Activated CD8-positive, alpha-beta memory T cell treated with anti-CD3 and anti-CD28 coated beads for 24 hours (primary cell): ENCODE data around the gene HOMER1.
"Not testable (repeated sequence)": the region's sequence is repeated elsewhere in the genome, so short reads cannot be mapped to it uniquely, and the experiment has no call there.

Experiments used
- DNase-seq: peaks from one replicate; pipeline ENCODE4 v3.0.0-alpha.2; 2020

Gene HOMER1

DNA sequence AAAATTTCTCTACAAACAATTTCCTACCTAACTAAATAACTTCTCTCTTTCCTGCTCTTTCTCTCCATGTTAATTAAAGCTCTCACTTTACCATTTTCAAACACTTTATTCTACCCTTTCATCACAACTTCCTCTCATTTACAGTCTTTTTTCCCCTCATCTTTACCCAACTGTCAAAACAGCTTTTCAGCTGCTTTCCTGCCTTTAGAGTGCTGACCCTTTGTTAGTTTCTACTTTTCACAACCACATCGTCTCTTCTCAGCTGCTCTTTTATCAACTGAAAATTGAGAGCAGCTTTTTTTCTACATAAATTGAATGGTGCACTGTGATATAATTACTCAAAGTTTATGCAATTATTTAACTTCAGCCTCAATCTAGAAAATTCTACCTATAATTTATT is 3.1 kb upstream of the HOMER1 start:
- no peak for DNase-seq

- DNase-seq, result not testable (repeated sequence)
Observed at GRCh38 chr5:79516331-79516730, 2.4 kb upstream of the HOMER1 start.

DNA sequence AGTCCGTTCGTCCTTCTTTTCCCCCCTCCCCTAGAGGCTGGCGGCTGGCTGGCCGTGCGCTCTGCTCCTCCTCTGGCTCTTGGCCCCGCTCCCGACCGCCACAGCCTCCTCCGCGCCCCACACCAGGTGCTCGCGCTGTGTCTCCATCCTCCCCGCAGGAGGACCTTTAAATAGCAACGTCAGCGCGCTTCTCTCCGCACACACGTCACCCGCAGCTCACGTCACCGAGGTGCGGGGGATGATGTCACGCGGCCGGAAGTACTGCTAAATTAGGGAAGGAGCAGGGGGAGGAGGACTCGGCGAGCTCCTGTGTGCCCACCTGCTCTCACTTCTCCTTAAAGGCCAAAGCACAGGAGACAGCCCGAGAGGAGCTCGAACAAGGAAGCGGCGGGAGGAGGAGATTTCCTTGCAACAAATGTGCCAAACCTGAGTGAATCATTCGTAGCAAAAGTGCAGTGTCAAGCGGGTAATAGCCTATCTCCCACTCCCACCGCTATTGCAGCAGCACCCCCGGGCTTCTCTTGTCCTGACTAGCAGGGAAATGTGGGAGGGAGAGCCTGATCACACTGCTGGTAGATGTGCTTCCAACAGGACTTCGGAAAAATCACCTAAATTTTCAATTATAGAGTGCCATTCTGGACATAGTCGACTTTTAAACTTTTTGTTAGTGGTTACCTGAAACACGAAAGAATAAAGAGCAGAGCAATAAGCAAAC is 614 bp upstream of the HOMER1 start:
- DNase-seq, result peak; percentile 96

- no peak for DNase-seq
Observed at GRCh38 chr5:79513308-79513703, 628 bp downstream of the HOMER1 start.

DNA sequence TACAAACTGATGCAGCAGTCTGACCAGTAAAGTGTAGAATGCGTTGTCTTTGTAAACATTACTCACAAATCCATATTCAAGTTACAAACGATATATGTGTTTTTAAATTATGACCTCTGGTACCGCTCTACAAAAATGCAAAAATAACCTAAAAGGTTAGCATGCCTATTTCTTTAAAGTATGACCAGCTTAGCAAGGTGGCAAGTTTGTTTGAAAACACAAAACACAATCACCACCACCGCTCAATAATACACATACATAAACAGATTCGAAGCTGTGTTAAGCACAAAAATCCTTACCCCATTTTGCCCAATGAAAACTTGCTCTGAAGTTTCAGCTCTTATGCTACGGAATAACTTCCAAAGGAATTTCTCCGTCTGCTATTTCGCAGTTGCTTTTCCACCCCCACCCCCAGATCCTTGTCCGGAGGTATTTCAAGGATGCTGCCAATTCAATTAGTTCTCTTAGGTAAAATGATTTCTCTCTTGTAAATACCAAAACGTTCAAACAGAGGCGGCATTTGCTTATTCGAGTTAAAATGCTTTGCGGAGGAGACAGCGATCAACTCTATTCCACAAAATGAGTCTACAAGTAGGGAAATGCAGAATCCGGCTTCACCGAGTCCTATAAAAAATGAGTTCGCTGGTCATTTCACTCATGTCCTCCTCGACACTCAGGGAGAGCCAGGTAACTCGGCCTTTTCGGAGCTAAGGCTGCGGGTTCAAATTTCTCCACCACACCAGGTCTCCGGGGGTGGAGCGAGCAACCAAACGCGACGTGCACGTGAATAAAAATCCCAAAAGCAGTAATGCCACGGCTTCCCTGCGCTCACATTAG is 1.2 kb downstream of the HOMER1 start:
- DNase-seq, result peak; percentile 61

DNA sequence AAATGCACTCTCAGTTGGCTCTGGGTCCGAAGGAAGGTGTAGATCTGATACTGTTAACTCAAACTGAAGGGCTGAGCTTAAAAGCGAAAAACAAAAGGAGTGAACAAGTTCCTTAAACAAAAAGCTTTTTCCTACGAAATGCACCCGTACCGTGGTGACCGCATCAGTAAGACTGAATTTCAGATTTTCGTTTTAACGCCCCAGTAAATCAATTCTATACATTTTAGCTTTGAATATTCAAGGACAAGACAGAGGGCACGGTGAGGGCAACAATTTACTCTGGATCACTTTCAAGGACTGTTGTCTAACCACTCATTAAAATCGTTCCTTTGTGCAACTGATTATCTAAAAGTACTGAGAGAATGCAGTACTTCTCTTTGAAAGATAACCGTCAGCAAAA is 1.9 kb downstream of the HOMER1 start:
- DNase-seq, result no peak

GRCh38 chr5:79510638-79511037 is 3.3 kb downstream of the HOMER1 start:
- peak; percentile 58 for DNase-seq

- DNase-seq, result no peak
Observed at GRCh38 chr5:79509244-79509885, 4.6 kb downstream of the HOMER1 start.

DNA sequence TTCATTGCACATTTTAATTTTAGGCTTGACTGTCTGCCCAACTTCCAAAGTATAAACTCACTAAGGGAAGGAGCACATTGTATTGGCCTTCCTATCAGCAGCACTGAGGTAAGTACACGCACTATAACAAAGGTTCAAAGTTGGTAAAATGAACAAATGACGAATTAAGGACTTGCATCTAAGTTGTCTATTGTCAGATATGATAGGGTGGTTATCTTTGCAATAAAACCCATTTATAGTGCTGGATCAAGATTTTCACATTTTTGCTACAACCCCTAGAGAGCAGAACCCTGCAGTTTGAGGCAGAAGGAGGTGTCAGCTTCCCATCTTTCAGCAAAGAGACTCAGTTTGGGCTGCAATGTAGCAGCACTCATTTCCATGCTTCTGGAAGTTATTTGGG is 5.1 kb downstream of the HOMER1 start:
- no peak for DNase-seq

- no peak for DNase-seq
Observed at GRCh38 chr5:79508354-79508753, 5.6 kb downstream of the HOMER1 start.

DNA sequence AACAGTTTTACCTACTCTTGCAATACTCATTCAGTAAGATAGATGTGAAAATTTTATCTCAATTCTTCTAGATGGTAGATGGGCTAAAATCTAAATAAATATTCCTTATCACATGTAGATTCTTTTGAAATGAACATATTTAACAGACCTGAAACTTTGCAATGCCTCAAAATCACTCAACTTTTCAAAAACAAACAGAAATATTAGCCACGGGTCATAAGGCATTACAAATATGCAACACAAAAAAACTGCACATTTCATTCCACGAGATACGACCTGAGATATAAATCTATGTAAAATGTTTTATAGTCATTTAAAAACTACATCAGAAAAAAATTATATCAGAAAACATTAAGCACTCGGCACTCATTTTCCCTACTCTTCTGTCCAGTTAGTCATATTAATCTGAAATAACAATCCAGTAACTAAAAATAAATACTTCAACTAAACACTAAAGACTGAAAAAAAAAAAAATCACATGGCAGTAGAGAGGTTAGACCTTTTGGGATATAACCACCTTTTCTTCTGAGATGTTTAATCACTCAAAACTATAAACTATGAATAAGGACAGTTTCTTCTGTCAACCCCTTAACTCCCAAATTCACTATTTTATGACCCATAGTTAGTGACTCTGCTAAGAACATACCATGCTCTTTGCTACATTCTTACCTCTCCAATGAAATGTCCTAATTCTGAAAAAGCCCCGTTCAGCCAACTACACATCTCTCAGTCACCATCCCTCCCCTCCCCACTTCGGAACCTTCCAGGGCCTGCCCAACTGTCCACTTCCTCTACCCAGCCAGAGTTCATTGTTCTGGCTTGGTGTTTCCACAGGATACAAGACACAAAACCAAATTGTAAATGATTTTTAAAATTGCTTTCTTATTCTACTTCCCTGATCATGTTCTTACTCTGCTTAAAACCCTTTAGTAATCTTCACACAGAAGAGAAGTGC is 6.4 kb downstream of the HOMER1 start:
- DNase-seq, result no peak

GRCh38 chr5:79505138-79505537 is 8.8 kb downstream of the HOMER1 start:
- DNase-seq, result no peak

- DNase-seq, result no peak
Observed at GRCh38 chr5:79503794-79504495, 10.0 kb downstream of the HOMER1 start.

- DNase-seq, result no peak
Observed at GRCh38 chr5:79499640-79500273, 14.2 kb downstream of the HOMER1 start.

- no peak for DNase-seq
Observed at GRCh38 chr5:79495311-79495710, 18.6 kb downstream of the HOMER1 start.

- no peak for DNase-seq
Observed at GRCh38 chr5:79493596-79494345, 20.2 kb downstream of the HOMER1 start.

GRCh38 chr5:79491690-79492317 is 22.1 kb downstream of the HOMER1 start:
- DNase-seq, result no peak

- DNase-seq, result no peak
Observed at GRCh38 chr5:79490323-79490936, 23.5 kb downstream of the HOMER1 start.

DNA sequence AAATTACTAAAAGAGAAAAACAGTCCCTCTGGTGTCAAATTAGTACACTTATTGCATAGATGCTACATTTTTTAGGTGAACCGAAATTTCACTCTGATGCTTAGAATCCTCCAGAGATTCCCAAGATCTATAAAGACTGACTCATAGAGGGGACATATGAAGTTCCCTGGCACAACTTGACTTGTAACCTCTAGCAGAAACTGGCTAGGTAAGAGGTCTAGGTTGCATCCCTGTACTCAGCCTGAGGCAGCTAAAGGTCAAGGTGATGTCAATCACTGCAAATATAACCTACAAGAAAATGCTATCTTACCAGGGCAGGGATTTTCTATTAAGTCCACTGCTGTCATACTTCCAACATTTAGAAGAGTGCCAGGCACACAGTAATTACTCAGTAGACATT is 24.2 kb downstream of the HOMER1 start:
- no peak for DNase-seq

- no peak for DNase-seq
Observed at GRCh38 chr5:79488775-79489174, 25.2 kb downstream of the HOMER1 start.
